Measurements from ENCODE around the gene TF.

DNA sequence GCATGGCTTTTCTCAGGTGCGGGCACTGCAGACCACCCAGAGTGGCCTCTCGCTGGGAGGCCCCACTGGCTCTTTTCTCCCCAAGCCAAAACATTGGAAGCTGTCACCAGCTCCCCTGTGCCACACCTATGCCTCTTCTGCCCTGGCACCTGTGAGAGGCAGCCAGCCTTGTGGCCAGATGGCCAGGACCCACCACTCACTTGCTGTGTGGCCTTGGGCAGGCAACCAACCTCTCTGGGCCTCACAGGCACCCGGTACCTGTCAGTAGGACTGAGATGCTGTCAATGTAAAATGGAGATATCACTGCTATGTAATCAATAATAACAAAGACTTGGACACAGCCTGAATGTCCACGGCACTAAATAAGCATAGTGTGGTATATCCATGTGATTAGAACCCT is 96.0 kb downstream of the TF start:
- TF ChIP-seq CTCF (IDR thresholded peaks at IDR 0.05; ENCODE audit: insufficient read depth, low read length, poor library complexity, severe bottlenecking) (no peak), EZH2phosphoT487 (conservative IDR thresholded peaks at IDR 0.05; ENCODE audit: low read length) (no peak)
